ENCODE measurements around the gene DENND4B.
"Not testable (repeated sequence)": the region's sequence is repeated elsewhere in the genome, so short reads cannot be mapped to it uniquely, and the experiment has no call there.

The DENND4B gene

DNA sequence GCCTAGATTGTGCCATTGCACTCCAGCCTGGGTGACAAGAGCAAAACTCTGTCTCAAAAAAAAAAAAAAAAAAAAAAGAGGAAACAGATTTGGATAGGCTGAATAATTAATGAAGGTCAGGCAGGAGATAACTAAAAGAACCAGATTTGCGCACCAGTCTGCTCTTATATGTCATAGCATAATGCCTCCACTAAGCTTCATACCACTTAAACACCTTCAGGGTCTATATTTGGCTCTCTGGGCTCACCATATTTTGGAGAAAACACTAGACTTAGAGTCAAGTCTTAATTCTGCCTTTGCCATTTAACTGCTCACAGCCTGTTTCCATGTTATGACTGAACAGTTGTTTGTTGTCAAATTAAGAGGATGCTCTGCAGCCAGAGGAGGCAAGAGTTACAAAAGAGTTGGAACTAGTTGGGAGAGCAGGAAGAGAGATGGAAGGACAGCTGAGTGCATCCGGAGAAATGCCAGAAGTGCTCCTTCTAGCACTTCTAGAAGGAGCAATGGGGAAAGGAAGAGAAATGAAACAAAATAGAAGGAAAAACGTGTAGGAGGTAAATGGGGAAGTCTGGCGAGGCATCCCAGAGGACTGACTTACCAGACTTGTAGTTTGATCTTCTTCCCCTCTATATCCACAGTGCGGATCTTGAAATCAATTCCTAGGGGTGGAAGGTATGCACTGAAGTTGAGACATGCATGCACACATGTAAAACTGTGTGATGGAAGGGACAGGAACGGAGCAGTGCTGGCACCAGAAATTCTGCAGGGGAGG is 37.8 kb upstream of the DENND4B start:
- Histone ChIP-seq H3K4me1 (ENCODE audit: control insufficient read depth, insufficient read depth, low read length) (peaks cover 14% of the 10 kb centered on the region), H3K27ac (ENCODE audit: low read depth, low read length) (no peak overlapping the region), H3K4me3 (ENCODE audit: low read depth, low read length) (peak overlapping the region; percentile 87), H3K9ac (ENCODE audit: low read length) (no peak overlapping the region), H3K27me3 (ENCODE audit: control insufficient read depth, insufficient read depth, low read length) (no peaks in the 10 kb centered on the region), H3K36me3 (ENCODE audit: control insufficient read depth, insufficient read depth, low read length) (peaks cover 26% of the 10 kb centered on the region), H3K9me3 (ENCODE audit: control insufficient read depth, insufficient read depth, low read depth, low read length) (no peaks in the 10 kb centered on the region)

DNA sequence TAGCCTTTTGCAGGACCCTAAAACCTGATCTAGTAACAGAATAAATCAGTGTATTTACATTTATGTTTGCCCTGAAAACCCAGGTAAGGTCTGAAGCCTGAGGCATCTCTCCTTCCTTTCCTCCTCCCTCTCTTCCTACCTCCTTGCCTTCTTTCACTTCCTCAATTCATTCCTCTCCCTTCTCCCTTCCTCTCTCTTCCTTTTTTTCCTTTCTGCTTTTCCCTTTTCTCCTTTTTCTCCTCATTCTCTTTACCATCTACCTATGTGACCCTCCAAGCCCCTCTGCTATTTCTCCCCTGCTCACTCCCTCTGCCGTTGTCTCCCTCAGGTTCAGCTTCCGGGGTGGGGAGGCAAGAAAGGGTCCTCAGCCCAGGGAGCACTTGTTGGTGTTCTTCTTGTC is 35.2 kb upstream of the DENND4B start:
- not testable (repeated sequence) for H3K9ac ChIP-seq (ENCODE audit: low read length)

DNA sequence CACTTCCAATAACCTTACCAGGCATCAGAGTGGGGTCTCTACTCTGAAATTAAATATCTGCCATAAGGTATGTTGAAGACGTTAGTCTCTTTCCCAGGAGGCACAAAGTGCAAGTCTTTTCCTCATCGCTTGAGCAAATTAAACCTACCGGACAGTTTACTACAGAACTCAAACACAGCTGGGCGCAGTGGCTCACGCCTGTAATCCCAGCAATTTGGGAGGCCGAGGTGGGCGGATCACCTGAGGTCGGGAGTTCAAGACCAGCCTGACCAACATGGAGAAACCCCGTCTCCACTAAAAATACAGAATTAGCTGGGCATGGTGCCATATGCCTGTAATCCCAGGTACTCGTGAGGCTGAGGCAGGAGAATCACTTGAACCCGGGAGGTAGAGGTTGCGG is 32.6 kb upstream of the DENND4B start:
- H3K27ac ChIP-seq (ENCODE audit: low read depth, low read length); H3K9me3 ChIP-seq (ENCODE audit: control insufficient read depth, insufficient read depth, low read depth, low read length); H3K27me3 ChIP-seq (ENCODE audit: control insufficient read depth, insufficient read depth, low read length); H3K9ac ChIP-seq (ENCODE audit: low read length); H3K4me3 ChIP-seq (ENCODE audit: low read depth, low read length); H3K4me1 ChIP-seq (ENCODE audit: control insufficient read depth, insufficient read depth, low read length): not testable (repeated sequence)
- peaks cover 40% of the 10 kb centered on the region for H3K36me3 ChIP-seq (ENCODE audit: control insufficient read depth, insufficient read depth, low read length)

More for the DNA sequence above, 35.2 kb upstream of the DENND4B start:
- H3K9me3 ChIP-seq (ENCODE audit: control insufficient read depth, insufficient read depth, low read depth, low read length); H3K27me3 ChIP-seq (ENCODE audit: control insufficient read depth, insufficient read depth, low read length); H3K4me3 ChIP-seq (ENCODE audit: low read depth, low read length); H3K27ac ChIP-seq (ENCODE audit: low read depth, low read length): not testable (repeated sequence)
- Histone ChIP-seq H3K36me3 (ENCODE audit: control insufficient read depth, insufficient read depth, low read length) (peaks cover 26% of the 10 kb centered on the region), H3K4me1 (ENCODE audit: control insufficient read depth, insufficient read depth, low read length) (peaks cover 11% of the 10 kb centered on the region)

GRCh38 chr1:153978274-153978909 is 31.9 kb upstream of the DENND4B start:
- H3K4me1 ChIP-seq (ENCODE audit: control insufficient read depth, insufficient read depth, low read length), result peaks cover 2% of the 10 kb centered on the region; the same call in 1 of the 2 replicates
- no peaks in the 10 kb centered on the region for H3K27me3 ChIP-seq (ENCODE audit: control insufficient read depth, insufficient read depth, low read length)
- peaks cover 42% of the 10 kb centered on the region for H3K36me3 ChIP-seq (ENCODE audit: control insufficient read depth, insufficient read depth, low read length)
- no peaks in the 10 kb centered on the region for H3K9me3 ChIP-seq (ENCODE audit: control insufficient read depth, insufficient read depth, low read depth, low read length)
- H3K4me3 ChIP-seq (ENCODE audit: low read depth, low read length), result peak overlapping the region; percentile 73
- H3K9ac ChIP-seq (ENCODE audit: low read length), result peak overlapping the region; percentile 87
- H3K27ac ChIP-seq (ENCODE audit: low read depth, low read length), result no peak overlapping the region

GRCh38 chr1:153977250-153978240 is 31.0 kb upstream of the DENND4B start, which contains the start of gene JTB:
JTB (minus strand) TSS chr1:153977674; CDS start chr1:153977252, 422 bp downstream.
- Histone ChIP-seq H3K4me3 (ENCODE audit: low read depth, low read length) (peak within 1 kb of the TSS; percentile 73), H3K27ac (ENCODE audit: low read depth, low read length) (peak within 1 kb of the TSS; percentile 79), H3K9ac (ENCODE audit: low read length) (peak within 1 kb of the TSS; percentile 87), H3K9me3 (ENCODE audit: control insufficient read depth, insufficient read depth, low read depth, low read length) (no peaks in the 10 kb centered on the region), H3K4me1 (ENCODE audit: control insufficient read depth, insufficient read depth, low read length) (peaks cover 2% of the 10 kb centered on the region; the same call in 1 of the 2 replicates), H3K27me3 (ENCODE audit: control insufficient read depth, insufficient read depth, low read length) (no peaks in the 10 kb centered on the region), H3K36me3 (ENCODE audit: control insufficient read depth, insufficient read depth, low read length) (peaks cover 41% of the 10 kb centered on the region)

GRCh38 chr1:153976819-153977249 is 30.3 kb upstream of the DENND4B start:
- Histone ChIP-seq H3K9me3 (ENCODE audit: control insufficient read depth, insufficient read depth, low read depth, low read length) (no peaks in the 10 kb centered on the region), H3K36me3 (ENCODE audit: control insufficient read depth, insufficient read depth, low read length) (peaks cover 34% of the 10 kb centered on the region), H3K4me3 (ENCODE audit: low read depth, low read length) (peak overlapping the region; percentile 73), H3K27me3 (ENCODE audit: control insufficient read depth, insufficient read depth, low read length) (no peaks in the 10 kb centered on the region), H3K9ac (ENCODE audit: low read length) (peak overlapping the region; percentile 87), H3K4me1 (ENCODE audit: control insufficient read depth, insufficient read depth, low read length) (peaks cover 2% of the 10 kb centered on the region; the same call in 1 of the 2 replicates), H3K27ac (ENCODE audit: low read depth, low read length) (peak overlapping the region; percentile 79)

DNA sequence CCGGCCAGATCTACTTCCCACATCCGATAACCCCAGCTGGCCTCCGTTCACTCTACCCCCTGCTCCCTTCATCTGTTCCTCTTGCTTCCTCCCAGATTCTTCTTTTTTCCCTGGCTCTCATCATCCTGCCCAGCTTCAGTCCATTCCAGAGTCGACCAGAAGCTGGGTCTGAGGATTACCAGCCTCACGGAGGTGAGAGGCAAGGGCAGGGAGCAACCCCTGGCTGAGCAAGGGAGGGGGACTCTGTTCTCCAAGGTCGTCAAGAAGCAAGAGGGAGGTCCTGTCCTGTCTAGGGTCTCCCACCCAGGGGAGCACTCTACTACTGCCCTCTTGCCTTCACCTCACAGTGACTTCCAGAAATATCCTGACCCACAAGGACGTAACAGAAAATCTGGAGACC is 27.0 kb upstream of the DENND4B start:
- Histone ChIP-seq H3K27ac (ENCODE audit: low read depth, low read length) (no peak overlapping the region), H3K36me3 (ENCODE audit: control insufficient read depth, insufficient read depth, low read length) (peaks cover 29% of the 10 kb centered on the region), H3K4me3 (ENCODE audit: low read depth, low read length) (no peak overlapping the region), H3K9ac (ENCODE audit: low read length) (no peak overlapping the region), H3K27me3 (ENCODE audit: control insufficient read depth, insufficient read depth, low read length) (no peaks in the 10 kb centered on the region), H3K9me3 (ENCODE audit: control insufficient read depth, insufficient read depth, low read depth, low read length) (no peaks in the 10 kb centered on the region), H3K4me1 (ENCODE audit: control insufficient read depth, insufficient read depth, low read length) (peaks cover 8% of the 10 kb centered on the region)

DNA sequence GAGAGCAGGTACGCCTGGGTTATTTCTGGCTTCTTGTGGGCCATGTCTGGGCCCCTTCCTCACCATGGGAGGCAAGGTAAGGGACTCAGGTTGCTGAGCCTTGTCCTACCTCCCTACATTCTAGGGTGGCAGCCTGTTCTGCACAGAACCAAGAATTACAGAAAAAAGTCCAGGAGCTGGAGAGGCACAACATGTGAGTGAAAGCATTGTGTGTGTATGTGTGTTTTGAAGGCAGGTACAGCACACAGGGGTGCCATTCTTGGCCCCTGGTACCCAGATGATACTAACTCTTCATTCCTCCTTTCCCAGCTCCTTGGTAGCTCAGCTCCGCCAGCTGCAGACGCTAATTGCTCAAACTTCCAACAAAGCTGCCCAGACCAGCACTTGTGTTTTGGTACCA is 26.6 kb upstream of the DENND4B start:
- Histone ChIP-seq H3K36me3 (ENCODE audit: control insufficient read depth, insufficient read depth, low read length) (peaks cover 29% of the 10 kb centered on the region), H3K4me1 (ENCODE audit: control insufficient read depth, insufficient read depth, low read length) (peaks cover 10% of the 10 kb centered on the region), H3K27me3 (ENCODE audit: control insufficient read depth, insufficient read depth, low read length) (no peaks in the 10 kb centered on the region), H3K27ac (ENCODE audit: low read depth, low read length) (no peak overlapping the region), H3K9ac (ENCODE audit: low read length) (no peak overlapping the region), H3K9me3 (ENCODE audit: control insufficient read depth, insufficient read depth, low read depth, low read length) (no peaks in the 10 kb centered on the region), H3K4me3 (ENCODE audit: low read depth, low read length) (no peak overlapping the region)

DNA sequence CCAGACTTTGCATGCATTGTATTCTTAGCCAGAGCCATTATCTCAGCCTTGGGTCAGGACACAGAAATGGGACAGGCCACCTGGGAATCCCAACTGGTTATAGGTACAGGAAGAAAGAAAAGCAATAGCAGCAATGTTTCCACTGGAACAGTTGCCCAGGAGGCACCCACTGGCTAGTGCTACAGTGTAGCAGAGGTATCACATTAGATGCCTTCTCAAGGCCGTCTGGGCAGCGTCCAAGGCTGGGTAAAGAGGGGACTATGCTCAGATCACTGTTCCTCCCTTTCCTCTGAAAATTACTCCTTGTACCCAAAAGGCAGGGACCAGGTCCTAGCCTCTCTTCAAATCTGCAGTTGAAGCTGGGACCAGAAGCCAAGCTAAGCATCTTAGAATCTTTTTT is 23.8 kb upstream of the DENND4B start:
- Histone ChIP-seq H3K4me3 (ENCODE audit: low read depth, low read length) (no peak overlapping the region), H3K27me3 (ENCODE audit: control insufficient read depth, insufficient read depth, low read length) (no peaks in the 10 kb centered on the region), H3K9me3 (ENCODE audit: control insufficient read depth, insufficient read depth, low read depth, low read length) (no peaks in the 10 kb centered on the region), H3K9ac (ENCODE audit: low read length) (no peak overlapping the region), H3K27ac (ENCODE audit: low read depth, low read length) (no peak overlapping the region), H3K4me1 (ENCODE audit: control insufficient read depth, insufficient read depth, low read length) (peaks cover 8% of the 10 kb centered on the region), H3K36me3 (ENCODE audit: control insufficient read depth, insufficient read depth, low read length) (peaks cover 23% of the 10 kb centered on the region)

GRCh38 chr1:153968972-153969371 is 22.5 kb upstream of the DENND4B start:
- peak overlapping the region; percentile 78; the same call in 1 of the 2 replicates for H3K4me3 ChIP-seq (ENCODE audit: low read depth, low read length)
- no peaks in the 10 kb centered on the region for H3K9me3 ChIP-seq (ENCODE audit: control insufficient read depth, insufficient read depth, low read depth, low read length)
- no peaks in the 10 kb centered on the region for H3K27me3 ChIP-seq (ENCODE audit: control insufficient read depth, insufficient read depth, low read length)
- H3K27ac ChIP-seq (ENCODE audit: low read depth, low read length), result no peak overlapping the region
- H3K36me3 ChIP-seq (ENCODE audit: control insufficient read depth, insufficient read depth, low read length), result peaks cover 12% of the 10 kb centered on the region
- peak overlapping the region; percentile 82 for H3K9ac ChIP-seq (ENCODE audit: low read length)
- H3K4me1 ChIP-seq (ENCODE audit: control insufficient read depth, insufficient read depth, low read length), result peaks cover 8% of the 10 kb centered on the region
